ENCODE data around the gene AGPAT3. TPM values are rescaled to one million over a fixed set of nuclear protein-coding genes. Genes with fewer than 3 reads are reported as not detected.

AGPAT3 gene
- total and polyA plus RNA-seq, 2 experiments from 2014 or later, result 41.0 to 51.2 TPM

DNA sequence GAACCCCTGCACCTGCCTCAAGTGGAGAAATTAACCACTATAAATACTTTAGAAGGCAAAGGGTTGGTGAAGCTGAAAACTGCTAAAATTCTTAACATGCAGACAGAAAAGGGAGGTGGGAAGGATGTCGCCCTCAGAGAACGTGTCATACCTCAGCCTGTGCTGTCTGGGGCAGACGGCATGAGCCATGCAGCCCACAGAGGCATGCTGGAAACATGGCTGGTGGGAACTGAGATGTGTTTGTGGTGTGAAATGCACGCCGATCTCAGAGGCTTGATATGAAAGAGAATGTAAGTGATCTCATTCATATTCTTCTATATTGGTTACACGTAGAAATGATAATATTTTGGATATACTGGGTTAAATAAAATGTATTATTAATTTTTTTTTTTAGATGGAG lies 16.3 kb downstream of the AGPAT3 start:
- no peaks in the 10 kb centered on the region for H3K36me3 ChIP-seq (replicated peaks; ENCODE audit: insufficient read depth, low read depth)
- DNase-seq (ENCODE audit: low spot score), result no peak
- H3K27ac ChIP-seq, result no peak overlapping the region
- no peaks in the 10 kb centered on the region for H3K27me3 ChIP-seq
- peaks cover 92% of the 10 kb centered on the region for H3K79me2 ChIP-seq
- TF ChIP-seq EZH2phosphoT487 (IDR thresholded peaks at IDR 0.05; ENCODE audit: low read depth, severe bottlenecking, unreplicated experiment) (no peak), EZH2 (IDR thresholded peaks at IDR 0.05; ENCODE audit: borderline replicate concordance) (no peak)
- TF ChIP-seq, protein P1, sequence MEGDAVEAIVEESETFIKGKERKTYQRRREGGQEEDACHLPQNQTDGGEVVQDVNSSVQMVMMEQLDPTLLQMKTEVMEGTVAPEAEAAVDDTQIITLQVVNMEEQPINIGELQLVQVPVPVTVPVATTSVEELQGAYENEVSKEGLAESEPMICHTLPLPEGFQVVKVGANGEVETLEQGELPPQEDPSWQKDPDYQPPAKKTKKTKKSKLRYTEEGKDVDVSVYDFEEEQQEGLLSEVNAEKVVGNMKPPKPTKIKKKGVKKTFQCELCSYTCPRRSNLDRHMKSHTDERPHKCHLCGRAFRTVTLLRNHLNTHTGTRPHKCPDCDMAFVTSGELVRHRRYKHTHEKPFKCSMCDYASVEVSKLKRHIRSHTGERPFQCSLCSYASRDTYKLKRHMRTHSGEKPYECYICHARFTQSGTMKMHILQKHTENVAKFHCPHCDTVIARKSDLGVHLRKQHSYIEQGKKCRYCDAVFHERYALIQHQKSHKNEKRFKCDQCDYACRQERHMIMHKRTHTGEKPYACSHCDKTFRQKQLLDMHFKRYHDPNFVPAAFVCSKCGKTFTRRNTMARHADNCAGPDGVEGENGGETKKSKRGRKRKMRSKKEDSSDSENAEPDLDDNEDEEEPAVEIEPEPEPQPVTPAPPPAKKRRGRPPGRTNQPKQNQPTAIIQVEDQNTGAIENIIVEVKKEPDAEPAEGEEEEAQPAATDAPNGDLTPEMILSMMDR (IDR thresholded peaks at IDR 0.05; ENCODE audit: poor library complexity), result no peak
- no peak overlapping the region for H3K4me3 ChIP-seq
- peaks cover 57% of the 10 kb centered on the region for H4K20me1 ChIP-seq (ENCODE audit: insufficient read depth, poor library complexity, severe bottlenecking)
- H3K9me3 ChIP-seq (ENCODE audit: low read depth), result no peaks in the 10 kb centered on the region
- peaks cover 22% of the 10 kb centered on the region for H3K4me1 ChIP-seq (ENCODE audit: insufficient read depth)
- WGBS (ENCODE audit: low lambda C conversion rate, missing lambda C conversion rate), result 94% methylated on average over 6 of the region's 6 CpGs
- H2AFZ ChIP-seq, result no peak overlapping the region
- no peaks in the 10 kb centered on the region for H3K9me2 ChIP-seq (replicated peaks; ENCODE audit: insufficient read depth)
- H3K4me2 ChIP-seq, result no peak overlapping the region

DNA sequence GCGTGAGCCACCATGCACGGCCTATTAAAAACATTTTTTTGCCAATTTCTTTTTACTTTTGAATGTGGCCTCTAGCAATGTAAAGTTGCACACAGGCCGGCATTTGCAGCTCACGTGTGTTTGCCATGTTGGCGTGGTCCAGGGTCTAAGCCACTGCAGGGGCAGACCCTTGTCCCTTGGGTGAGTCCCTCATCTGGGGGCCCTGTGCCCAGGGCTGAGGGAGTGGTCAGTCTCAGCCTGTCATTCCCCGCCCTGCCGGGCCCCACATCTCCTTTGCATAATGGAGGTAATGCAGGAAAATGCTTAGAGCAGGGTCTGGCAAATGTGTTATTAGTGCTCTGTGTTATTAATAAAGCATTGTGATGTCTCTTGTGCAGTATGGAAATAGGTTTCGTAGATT lies 16.9 kb downstream of the AGPAT3 start:
- Histone ChIP-seq H3K27ac (no peak overlapping the region), H3K4me1 (ENCODE audit: insufficient read depth) (peaks cover 22% of the 10 kb centered on the region), H3K4me2 (no peak overlapping the region), H3K27me3 (no peaks in the 10 kb centered on the region), H4K20me1 (ENCODE audit: insufficient read depth, poor library complexity, severe bottlenecking) (peaks cover 58% of the 10 kb centered on the region), H3K4me3 (no peak overlapping the region), H2AFZ (no peak overlapping the region), H3K9me2 (replicated peaks; ENCODE audit: insufficient read depth) (no peaks in the 10 kb centered on the region), H3K79me2 (peaks cover 92% of the 10 kb centered on the region), H3K36me3 (replicated peaks; ENCODE audit: insufficient read depth, low read depth) (no peaks in the 10 kb centered on the region), H3K9me3 (ENCODE audit: low read depth) (no peaks in the 10 kb centered on the region)
- 92% methylated on average over 8 of the region's 8 CpGs for WGBS (ENCODE audit: low lambda C conversion rate, missing lambda C conversion rate)
- no peak for DNase-seq (ENCODE audit: low spot score)
- TF ChIP-seq EZH2phosphoT487 (IDR thresholded peaks at IDR 0.05; ENCODE audit: low read depth, severe bottlenecking, unreplicated experiment), result no peak
- TF ChIP-seq, protein P1 (IDR thresholded peaks at IDR 0.05; ENCODE audit: poor library complexity), result no peak
- TF ChIP-seq EZH2 (IDR thresholded peaks at IDR 0.05; ENCODE audit: borderline replicate concordance), result no peak

DNA sequence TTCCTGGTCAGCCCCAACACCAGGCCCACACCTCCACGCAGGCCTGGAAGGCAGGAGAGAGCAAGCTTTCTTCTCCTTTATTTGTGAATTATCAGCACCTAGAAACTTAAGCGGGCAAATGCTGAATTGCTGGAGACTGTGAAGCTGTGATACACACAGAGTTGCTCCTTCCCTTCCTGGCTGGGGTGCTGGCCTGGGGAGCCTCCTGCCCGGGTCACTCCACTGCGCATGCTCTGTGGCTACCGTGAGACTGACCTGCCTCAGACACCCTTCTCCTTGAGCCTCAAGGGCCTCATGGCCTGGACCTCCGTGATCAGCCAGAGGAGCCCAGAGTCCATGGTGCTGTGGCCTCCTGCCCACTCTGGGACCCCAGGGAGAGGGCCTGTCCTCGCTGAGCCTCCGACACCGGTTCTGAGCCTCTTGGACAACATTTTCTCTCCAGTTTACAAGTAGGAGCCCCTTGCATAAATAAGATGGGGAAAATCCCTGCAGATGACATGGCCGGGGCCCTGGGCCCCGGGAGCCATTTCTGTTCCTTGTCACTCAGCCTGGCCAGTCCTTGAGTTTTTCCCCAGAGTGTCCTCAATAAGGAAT lies 18.0 kb downstream of the AGPAT3 start:
- Histone ChIP-seq H3K36me3 (replicated peaks; ENCODE audit: insufficient read depth, low read depth) (no peaks in the 10 kb centered on the region), H3K27me3 (no peaks in the 10 kb centered on the region), H3K4me3 (no peak overlapping the region), H2AFZ (no peak overlapping the region), H3K9me3 (ENCODE audit: low read depth) (no peaks in the 10 kb centered on the region), H3K79me2 (peaks cover 93% of the 10 kb centered on the region), H3K4me1 (ENCODE audit: insufficient read depth) (peaks cover 22% of the 10 kb centered on the region), H3K9me2 (replicated peaks; ENCODE audit: insufficient read depth) (no peaks in the 10 kb centered on the region), H4K20me1 (ENCODE audit: insufficient read depth, poor library complexity, severe bottlenecking) (peaks cover 62% of the 10 kb centered on the region), H3K4me2 (no peak overlapping the region), H3K27ac (peak overlapping the region; percentile 89)
- no peak for DNase-seq (ENCODE audit: low spot score)
- 95% methylated on average over 11 of the region's 11 CpGs for WGBS (ENCODE audit: low lambda C conversion rate, missing lambda C conversion rate)
- TF ChIP-seq, protein P1 (IDR thresholded peaks at IDR 0.05; ENCODE audit: poor library complexity), result no peak
- TF ChIP-seq EZH2phosphoT487 (IDR thresholded peaks at IDR 0.05; ENCODE audit: low read depth, severe bottlenecking, unreplicated experiment) (no peak), EZH2 (IDR thresholded peaks at IDR 0.05; ENCODE audit: borderline replicate concordance) (no peak)

Data from hepatocyte (in vitro differentiated cells).